Ovary (tissue), 9 donors: ENCODE results near the gene CBX8. TPM values are rescaled to one million over a fixed set of nuclear protein-coding genes. Genes with fewer than 3 reads are reported as not detected.

ENCODE experiments used
- DNase-seq, 5 donors: peaks; one replicate each; pipeline ENCODE4 v3.0.0-alpha.2; 2019 to 2020
- H3K27ac ChIP-seq, 2 donors: fragments of 200-600 bp; one replicate each; pipeline versions ENCODE4 v1.5.1 to v1.8.0; 2019 to 2022
- H3K27me3 ChIP-seq: fragments of 200-600 bp; one replicate; pipeline ENCODE4 v1.8.0; 2022
- H3K36me3 ChIP-seq: fragments of 200-600 bp; sonication (generic); one replicate; pipeline ENCODE4 v1.5.1; 2019
- H3K4me1 ChIP-seq: one replicate; pipeline ENCODE4 v1.8.1; 2013; ENCODE audit warnings: mild to moderate bottlenecking, moderate library complexity; ENCODE audit not compliant: insufficient read depth
- H3K4me3 ChIP-seq: fragments of 200-600 bp; sonication (generic); one replicate; pipeline ENCODE4 v1.5.1; 2017
- H3K9me3 ChIP-seq, 2 donors: fragments of 200-600 bp in 1 of 2; sonication (generic) in 1 of 2; one replicate each; pipeline versions ENCODE4 v1.5.1 to v1.8.1; 2013 to 2019; ENCODE audit warnings: mild to moderate bottlenecking in 1 of 2, moderate library complexity in 1 of 2
- CTCF ChIP-seq, 3 donors: fragments of 450-650 bp in 2 of 3; fragments of 200-600 bp in 1 of 3; IDR thresholded peaks; one replicate each; pipeline versions ENCODE4 v1.5.1 to v1.8.0; 2016 to 2022; ENCODE audit warnings: antibody characterized with exemption in 3 of 3, mild to moderate bottlenecking in 1 of 3
- EP300 ChIP-seq: sonication (generic); formaldehyde crosslinking; IDR thresholded peaks from one replicate; pipeline ENCODE4 v1.6.1; 2017; ENCODE audit warnings: antibody characterized with exemption
- POLR2A ChIP-seq: fragments of 450-650 bp; IDR thresholded peaks from one replicate; pipeline ENCODE4 v1.6.1; 2017; ENCODE audit warnings: antibody characterized with exemption, mild to moderate bottlenecking, moderate library complexity
- WGBS, 3 donors: extraction: QIAGEN DNeasy Blood & Tissue Kit in 1 of 3; methylation state at CpG; one replicate each; pipeline versions ENCODE4 v1.1.5 to v1.1.7; 2013 to 2017; 5-methylcytosine and 5-hydroxymethylcytosine counted together
- intact Hi-C, 4 donors: fragments of 100-400 bp; cut with DNase I; formaldehyde crosslinking; loops; one replicate each; pipeline versions ENCODE4 v1.11.0 to v1.15.1; 2022 to 2023
- polyA plus RNA-seq, 2 donors: library from polyadenylated mRNA; stranded (reverse); fragments of 200-250 nt in 1 of 2; fragments of 350-450 nt in 1 of 2; fragmentation: Illumina TruSeq in 1 of 2; extraction: RNeasy Lipid Tissue Mini Kit (QIAGEN cat#74804) in 1 of 2; gene quantifications; one replicate each; pipeline ENCODE4 v1.2.3, GENCODE V29; 2013 to 2014
- total RNA-seq, 7 donors: library from RNA; depleted of rRNA in 2 of 7; stranded (reverse); fragments of >200 nt in 2 of 7; fragmentation: NEBNext Ultra II Directional in 3 of 7; extraction: Animal tissue kit (Norgen Biotek cat#: 25700) in 3 of 7; gene quantifications; one replicate each; pipeline versions ENCODE4 v1.1.0 to v1.2.4, GENCODE V29; 2016 to 2023
- donor health status: DM: no; HTN: no; CAD: no; lungs with moderate emphysema.
- donor health status: DM: no; HTN: no; CAD: no.
- donor health status: Bipolar disorder and iron deficiency.
- donor health status: DM: yes; HTN: yes; CAD: no.
- donor health status: DM: no; HTN: no; CAD: no.
- donor health status: DM: yes; HTN: yes; CAD: no.

Gene CBX8
- total and polyA plus RNA-seq, 9 donors: 0.60 to 7.0 (median 3.2) TPM

GRCh38 chr17:79824893-79825579, 28.2 kb upstream of the CBX8 start:
- no peak for TF ChIP-seq EP300
- TF ChIP-seq POLR2A: no peak
- no peak for TF ChIP-seq CTCF (IDR thresholded peaks at IDR 0.05)
- Histone ChIP-seq H3K27ac (no peak overlapping the region), H3K27me3 (no peaks in the 10 kb centered on the region), H3K36me3 (no peaks in the 10 kb centered on the region), H3K9me3 (no peaks in the 10 kb centered on the region), H3K4me3 (no peak overlapping the region), H3K4me1 (peaks cover 3% of the 10 kb centered on the region)
- intact Hi-C loops: no loop called here
- no peak for DNase-seq
- WGBS, 3 donors: 91 to 99% (median 92%) methylated on average over 6 of the region's 6 CpGs

DNA sequence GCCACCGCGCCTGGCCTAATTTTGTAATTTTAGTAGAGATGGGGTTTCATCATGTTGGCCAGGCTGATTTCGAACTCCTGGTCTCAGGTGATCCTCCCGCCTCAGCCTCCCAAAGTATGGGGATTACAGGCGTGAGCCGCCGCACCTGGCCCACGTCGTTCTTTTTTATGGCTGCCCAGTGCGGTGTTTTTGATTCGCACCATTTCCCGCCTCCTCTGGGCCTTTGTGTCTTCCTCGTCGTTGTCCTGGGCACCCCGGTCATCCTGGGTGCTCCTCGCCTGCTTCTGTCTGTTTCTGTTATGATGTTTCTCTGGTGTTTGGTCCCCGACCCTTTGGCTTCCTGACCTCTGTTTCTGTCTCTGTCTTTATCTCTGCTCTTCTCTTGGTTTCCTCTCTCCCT, 27.4 kb upstream of the CBX8 start:
- 94 to 97% (median 96%) methylated on average over 17 of the region's 17 CpGs for WGBS, 3 donors
- intact Hi-C loops: no loop called here
- H3K27ac ChIP-seq: no peak overlapping the region
- H3K36me3 ChIP-seq: no peaks in the 10 kb centered on the region
- H3K9me3 ChIP-seq: no peaks in the 10 kb centered on the region
- H3K4me3 ChIP-seq: no peak overlapping the region
- H3K4me1 ChIP-seq: peaks cover 3% of the 10 kb centered on the region
- H3K27me3 ChIP-seq: no peaks in the 10 kb centered on the region
- no peak for DNase-seq
- no peak for TF ChIP-seq POLR2A
- TF ChIP-seq EP300: no peak
- TF ChIP-seq CTCF (IDR thresholded peaks at IDR 0.05): no peak

- no peaks in the 10 kb centered on the region for H3K9me3 ChIP-seq
- intact Hi-C loops: no loop called here
- H3K27ac ChIP-seq: no peak overlapping the region
- H3K36me3 ChIP-seq: no peaks in the 10 kb centered on the region
- no peak overlapping the region for H3K4me3 ChIP-seq
- DNase-seq: no peak
- peaks cover 3% of the 10 kb centered on the region for H3K4me1 ChIP-seq
- no peaks in the 10 kb centered on the region for H3K27me3 ChIP-seq
- WGBS, 3 donors: 91 to 94% (median 92%) methylated on average over 17 of the region's 17 CpGs
- TF ChIP-seq POLR2A (no peak), CTCF (IDR thresholded peaks at IDR 0.05) (no peak), EP300 (no peak)
Measured at GRCh38 chr17:79822583-79823124, 25.8 kb upstream of the CBX8 start.

GRCh38 chr17:79821331-79822095, 24.6 kb upstream of the CBX8 start:
- Histone ChIP-seq H3K36me3 (no peaks in the 10 kb centered on the region), H3K9me3 (no peaks in the 10 kb centered on the region), H3K27ac (no peak overlapping the region), H3K4me3 (no peak overlapping the region), H3K4me1 (peaks cover 3% of the 10 kb centered on the region), H3K27me3 (no peaks in the 10 kb centered on the region)
- DNase-seq: no peak
- 80 to 83% (median 80%) methylated on average over 12 of the region's 12 CpGs for WGBS, 3 donors
- intact Hi-C loops: no loop called here
- TF ChIP-seq EP300: no peak

DNA sequence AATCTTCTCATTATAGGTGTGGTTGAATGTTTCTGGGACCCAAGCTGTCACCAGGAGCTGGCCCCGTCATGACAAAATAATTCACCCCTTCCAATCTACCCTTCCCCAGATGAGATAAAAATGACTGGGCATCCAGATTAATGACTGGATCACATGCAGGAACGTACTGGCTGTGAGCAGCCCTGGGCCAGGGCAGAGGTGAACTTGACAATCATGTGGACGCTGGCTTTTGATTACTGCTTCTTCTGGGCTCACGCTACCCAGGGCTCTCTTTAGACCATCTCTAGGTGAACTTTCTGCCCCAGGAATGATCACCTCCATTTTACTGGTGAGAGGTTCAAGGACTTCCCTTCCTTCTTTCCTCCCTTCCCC, 24.1 kb upstream of the CBX8 start:
- intact Hi-C loops: no loop called here
- no peak for DNase-seq
- no peak for TF ChIP-seq POLR2A
- TF ChIP-seq EP300: no peak
- no peak for TF ChIP-seq CTCF (IDR thresholded peaks at IDR 0.05)
- no peaks in the 10 kb centered on the region for H3K36me3 ChIP-seq
- WGBS, 3 donors: 73 to 90% (median 89%) methylated on average over 4 of the region's 4 CpGs
- H3K4me3 ChIP-seq: no peak overlapping the region
- H3K9me3 ChIP-seq: no peaks in the 10 kb centered on the region
- H3K27ac ChIP-seq: no peak overlapping the region
- peaks cover 2% of the 10 kb centered on the region for H3K27me3 ChIP-seq
- peaks cover 2% of the 10 kb centered on the region for H3K4me1 ChIP-seq
